Thyroid gland (tissue), 4 donors: ENCODE data around the gene KIAA0930. TPM values are rescaled to one million over a fixed set of nuclear protein-coding genes. Genes with fewer than 3 reads are reported as not detected.

Source experiments
- DNase-seq, 2 donors: peaks; one replicate each; pipeline ENCODE4 v3.0.0-alpha.2; 2019
- H3K27ac ChIP-seq, 3 donors: fragments of 200-600 bp; sonication (generic); 1 replicate in 2 of 3; 2 replicates in 1 of 3; pipeline ENCODE4 v1.5.1; 2016 to 2019; ENCODE audit warnings: mild to moderate bottlenecking in 1 of 3, moderate library complexity in 1 of 3
- H3K27me3 ChIP-seq: fragments of 200-600 bp; sonication (generic); one replicate; pipeline ENCODE4 v1.5.1; 2019
- H3K36me3 ChIP-seq, 2 donors: fragments of 200-600 bp; sonication (generic); one replicate each; pipeline ENCODE4 v1.5.1; 2016 to 2019
- H3K4me1 ChIP-seq, 2 donors: fragments of 200-600 bp; sonication (generic); one replicate each; pipeline ENCODE4 v1.5.1; 2017 to 2019
- H3K4me3 ChIP-seq, 3 donors: fragments of 200-600 bp; sonication (generic); replicated peaks in 1 of 3; 1 replicate in 2 of 3; 2 replicates in 1 of 3; pipeline ENCODE4 v1.5.1; 2016; ENCODE audit warnings: mild to moderate bottlenecking in 1 of 3
- H3K9me3 ChIP-seq: fragments of 200-600 bp; sonication (generic); one replicate; pipeline ENCODE4 v1.5.1; 2017
- POLR2A ChIP-seq, 2 donors: fragments of 450-650 bp; IDR thresholded peaks; one replicate each; pipeline ENCODE4 v1.6.1; 2017; ENCODE audit warnings: antibody characterized with exemption in 2 of 2, mild to moderate bottlenecking in 2 of 2, moderate library complexity in 1 of 2
- WGBS, 2 donors: methylation state at CpG; one replicate each; pipeline ENCODE4 v1.1.5; 2017; 5-methylcytosine and 5-hydroxymethylcytosine counted together
- intact Hi-C: fragments of 100-400 bp; cut with DNase I; formaldehyde crosslinking; loops from one replicate; pipeline ENCODE4 v1.15.1; 2023
- total RNA-seq, 4 donors: library from RNA; depleted of rRNA; stranded (reverse); fragments of >200 nt; gene quantifications; one replicate each; pipeline ENCODE4 v1.2.3, GENCODE V29; 2016
- TF ChIP-seq, protein P1 (sequence below), 6 experiments: fragments of 200-600 bp in 3 of 6; fragments of 450-650 bp in 3 of 6; sonication (generic) in 3 of 6; IDR thresholded peaks; one replicate each; pipeline ENCODE4 v1.5.1; 2016 to 2019; ENCODE audit warnings: antibody characterized with exemption in 6 of 6, mild to moderate bottlenecking in 2 of 6, inconsistent platforms in 1 of 6, moderate library complexity in 1 of 6

Gene KIAA0930
- total RNA-seq, 4 donors from 2014 or later, result 21.0 to 42.7 (median 25.0) TPM

DNA sequence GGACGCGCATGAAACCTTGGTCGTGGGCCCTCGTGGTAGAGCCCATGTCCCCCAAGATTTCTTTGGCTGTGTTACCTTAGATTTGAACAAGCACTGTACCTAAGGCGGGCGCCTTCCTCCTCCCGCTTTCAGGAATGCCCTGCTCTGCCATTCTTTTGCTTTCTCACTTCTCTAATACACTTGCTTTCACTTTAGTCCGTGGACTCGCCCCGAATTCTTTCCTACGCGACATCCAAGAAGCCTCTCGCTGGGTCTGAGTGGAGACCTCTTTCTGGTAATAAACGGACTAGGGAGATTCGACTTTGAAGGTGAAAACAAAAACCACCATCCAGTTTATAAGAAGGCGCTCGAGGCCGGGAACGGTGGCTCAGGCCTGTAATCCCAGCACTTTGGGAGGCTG, 78.2 kb downstream of the KIAA0930 start:
- intact Hi-C loops, result loop anchor here (2.0 kb wide), 1 partner anchor 78 kb away; the partner anchor contains the start of gene KIAA0930
- peaks cover 11 to 42% of the 10 kb centered on the region in 2 donors for H3K4me1 ChIP-seq
- H3K9me3 ChIP-seq, result no peaks in the 10 kb centered on the region
- 85% methylated on average over 19 of the region's 19 CpGs for WGBS, 2 donors
- no peak overlapping the region for H3K27ac ChIP-seq
- H3K27me3 ChIP-seq, result no peaks in the 10 kb centered on the region
- DNase-seq, result no peak
- no peaks in the 10 kb centered on the region for H3K36me3 ChIP-seq
- no peak for TF ChIP-seq POLR2A (IDR thresholded peaks at IDR 0.05)
- TF ChIP-seq, protein P1, sequence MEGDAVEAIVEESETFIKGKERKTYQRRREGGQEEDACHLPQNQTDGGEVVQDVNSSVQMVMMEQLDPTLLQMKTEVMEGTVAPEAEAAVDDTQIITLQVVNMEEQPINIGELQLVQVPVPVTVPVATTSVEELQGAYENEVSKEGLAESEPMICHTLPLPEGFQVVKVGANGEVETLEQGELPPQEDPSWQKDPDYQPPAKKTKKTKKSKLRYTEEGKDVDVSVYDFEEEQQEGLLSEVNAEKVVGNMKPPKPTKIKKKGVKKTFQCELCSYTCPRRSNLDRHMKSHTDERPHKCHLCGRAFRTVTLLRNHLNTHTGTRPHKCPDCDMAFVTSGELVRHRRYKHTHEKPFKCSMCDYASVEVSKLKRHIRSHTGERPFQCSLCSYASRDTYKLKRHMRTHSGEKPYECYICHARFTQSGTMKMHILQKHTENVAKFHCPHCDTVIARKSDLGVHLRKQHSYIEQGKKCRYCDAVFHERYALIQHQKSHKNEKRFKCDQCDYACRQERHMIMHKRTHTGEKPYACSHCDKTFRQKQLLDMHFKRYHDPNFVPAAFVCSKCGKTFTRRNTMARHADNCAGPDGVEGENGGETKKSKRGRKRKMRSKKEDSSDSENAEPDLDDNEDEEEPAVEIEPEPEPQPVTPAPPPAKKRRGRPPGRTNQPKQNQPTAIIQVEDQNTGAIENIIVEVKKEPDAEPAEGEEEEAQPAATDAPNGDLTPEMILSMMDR (IDR thresholded peaks at IDR 0.05), result no peak
- H3K4me3 ChIP-seq, result no peak overlapping the region

- H3K9me3 ChIP-seq, result no peaks in the 10 kb centered on the region
- H3K36me3 ChIP-seq, result no peaks in the 10 kb centered on the region
- TF ChIP-seq, protein P1 (IDR thresholded peaks at IDR 0.05), result no peak
- TF ChIP-seq POLR2A (IDR thresholded peaks at IDR 0.05), result no peak
- H3K4me3 ChIP-seq, result no peak overlapping the region
- peaks cover 3 to 31% of the 10 kb centered on the region in 2 donors for H3K4me1 ChIP-seq
- intact Hi-C loops, result no loop called here
- H3K27ac ChIP-seq, result peak overlapping the region in 2 of 3 donors; percentile 34 to 42
- no peak for DNase-seq
- H3K27me3 ChIP-seq, result no peaks in the 10 kb centered on the region
- 56 to 69% methylated on average over 5 of the region's 5 CpGs for WGBS, 2 donors
These were observed 80.8 kb downstream of the KIAA0930 start for GRCh38 chr22:45159652-45160462.

DNA sequence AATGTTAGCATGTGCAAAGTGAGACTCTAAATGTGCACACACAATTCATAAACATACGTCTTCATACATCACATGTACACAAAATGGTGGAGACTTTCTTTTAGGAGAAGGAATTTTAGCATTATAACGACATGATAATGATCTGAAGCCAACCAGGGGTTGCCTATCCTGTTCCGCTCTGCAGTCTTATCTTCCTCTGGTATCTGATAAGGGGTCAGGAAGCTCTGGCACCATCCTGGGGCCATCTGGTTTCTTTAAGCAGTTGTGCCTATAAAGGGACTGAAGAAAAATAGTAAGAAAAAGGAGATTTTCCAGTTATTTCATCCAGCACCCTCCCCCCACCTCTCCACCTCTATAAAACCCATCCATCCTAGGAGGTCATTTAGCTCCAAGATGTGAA, 82.8 kb downstream of the KIAA0930 start:
- DNase-seq, result no peak
- WGBS, 2 donors, result 91 to 96% methylated on average over 3 of the region's 3 CpGs
- TF ChIP-seq, protein P1 (IDR thresholded peaks at IDR 0.05), result no peak
- no peak for TF ChIP-seq POLR2A (IDR thresholded peaks at IDR 0.05)
- no peaks in the 10 kb centered on the region for H3K27me3 ChIP-seq
- peaks cover 3 to 29% of the 10 kb centered on the region in 2 donors for H3K4me1 ChIP-seq
- intact Hi-C loops, result no loop called here
- no peak overlapping the region for H3K27ac ChIP-seq
- H3K4me3 ChIP-seq, result no peak overlapping the region
- no peaks in the 10 kb centered on the region for H3K9me3 ChIP-seq
- H3K36me3 ChIP-seq, result no peaks in the 10 kb centered on the region

GRCh38 chr22:45155050-45155840, 85.4 kb downstream of the KIAA0930 start:
- H3K9me3 ChIP-seq, result no peaks in the 10 kb centered on the region
- H3K27ac ChIP-seq, result no peak overlapping the region
- H3K4me3 ChIP-seq, result no peak overlapping the region
- intact Hi-C loops, result no loop called here
- TF ChIP-seq, protein P1 (IDR thresholded peaks at IDR 0.05), result no peak
- no peak for TF ChIP-seq POLR2A (IDR thresholded peaks at IDR 0.05)
- H3K36me3 ChIP-seq, result no peaks in the 10 kb centered on the region
- no peak for DNase-seq
- whole genome bisulfite sequencing, 2 donors, result 88 to 90% methylated on average over 9 of the region's 9 CpGs
- peaks cover 0 to 22% of the 10 kb centered on the region in 2 donors for H3K4me1 ChIP-seq
- no peaks in the 10 kb centered on the region for H3K27me3 ChIP-seq
